Adipocyte (in vitro differentiated cells): Measurements from ENCODE around the gene IFT22.
"Not testable (repeated sequence)": the region's sequence is repeated elsewhere in the genome, so short reads cannot be mapped to it uniquely, and the experiment has no call there.

ENCODE experiments used
- DNase-seq: peaks from one replicate; pipeline ENCODE4 v3.0.0-alpha.2; 2015; ENCODE audit warnings: low read depth
- H3K27me3 ChIP-seq: replicated peaks from 2 replicates; pipeline ENCODE4 v1.7.0; 2013; ENCODE audit warnings: mild to moderate bottlenecking, low read length, moderate library complexity; ENCODE audit not compliant: control insufficient read depth, insufficient read depth
- H3K36me3 ChIP-seq: 2 replicates; pipeline ENCODE4 v1.7.0; 2013; ENCODE audit warnings: low read length, mild to moderate bottlenecking, moderate library complexity; ENCODE audit not compliant: control insufficient read depth, insufficient read depth, severe bottlenecking
- H3K4me1 ChIP-seq: 2 replicates; pipeline ENCODE4 v1.7.0; 2013; ENCODE audit warnings: mild to moderate bottlenecking, low read length, moderate library complexity; ENCODE audit not compliant: control insufficient read depth, insufficient read depth
- H3K4me3 ChIP-seq: 2 replicates; pipeline ENCODE4 v1.7.0; 2013; ENCODE audit warnings: mild to moderate bottlenecking, low read length, moderate library complexity
- H3K9ac ChIP-seq: 2 replicates; pipeline ENCODE4 v1.7.0; 2013; ENCODE audit warnings: mild to moderate bottlenecking, low read length, moderate library complexity
- H3K9me3 ChIP-seq: 2 replicates; pipeline ENCODE4 v1.7.0; 2013; ENCODE audit warnings: mild to moderate bottlenecking, low read length, moderate library complexity; ENCODE audit not compliant: control insufficient read depth

IFT22 gene

DNA sequence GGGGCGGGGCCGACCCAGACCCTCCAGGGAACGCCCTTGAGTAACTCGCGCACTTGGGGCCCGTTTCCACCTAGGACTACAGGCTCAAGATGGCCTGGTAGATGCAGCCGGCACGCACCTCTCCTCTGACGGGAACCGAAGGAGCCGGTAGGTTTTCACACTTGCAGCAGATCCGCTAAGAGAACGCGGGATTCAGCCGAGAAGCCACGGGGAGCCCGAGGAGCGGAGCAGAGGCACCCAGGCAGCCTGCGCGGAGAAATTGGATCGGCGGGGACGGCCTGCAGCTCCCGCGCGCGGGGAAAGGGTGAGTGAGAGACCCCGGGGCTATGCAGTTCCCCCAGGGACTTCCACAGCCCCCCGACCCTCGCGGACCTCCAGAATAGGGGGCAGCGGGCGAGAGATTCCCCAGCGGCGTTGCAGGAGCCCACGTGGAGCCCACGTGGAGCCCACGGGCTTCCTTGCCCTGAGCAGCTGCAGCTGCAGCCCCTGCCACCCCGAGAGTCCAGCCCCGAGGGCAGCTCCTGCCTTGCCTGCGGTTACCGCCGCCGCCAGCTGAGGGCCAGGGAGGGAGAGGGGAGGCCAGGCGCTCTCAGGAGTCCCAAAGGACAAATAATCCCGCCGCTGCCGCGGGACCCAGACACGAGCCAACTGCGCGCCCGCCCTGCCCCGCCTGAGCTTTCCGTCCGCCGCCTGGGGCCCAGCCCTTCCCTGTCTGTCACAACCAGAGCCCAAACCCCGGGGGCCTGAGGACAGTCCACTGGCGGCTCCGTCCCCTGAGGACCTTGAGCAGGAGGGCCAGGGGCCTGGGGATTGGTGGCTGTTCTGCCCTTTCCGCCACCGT is 13.1 kb downstream of the IFT22 start:
- peaks cover 4% of the 10 kb centered on the region for H3K4me1 ChIP-seq
- peaks cover 14% of the 10 kb centered on the region for H3K9me3 ChIP-seq
- H3K36me3 ChIP-seq: no peaks in the 10 kb centered on the region
- DNase-seq: peak; percentile 56
- peak overlapping the region; percentile 62 for H3K4me3 ChIP-seq
- H3K9ac ChIP-seq: no peak overlapping the region
- peaks cover 17% of the 10 kb centered on the region for H3K27me3 ChIP-seq

DNA sequence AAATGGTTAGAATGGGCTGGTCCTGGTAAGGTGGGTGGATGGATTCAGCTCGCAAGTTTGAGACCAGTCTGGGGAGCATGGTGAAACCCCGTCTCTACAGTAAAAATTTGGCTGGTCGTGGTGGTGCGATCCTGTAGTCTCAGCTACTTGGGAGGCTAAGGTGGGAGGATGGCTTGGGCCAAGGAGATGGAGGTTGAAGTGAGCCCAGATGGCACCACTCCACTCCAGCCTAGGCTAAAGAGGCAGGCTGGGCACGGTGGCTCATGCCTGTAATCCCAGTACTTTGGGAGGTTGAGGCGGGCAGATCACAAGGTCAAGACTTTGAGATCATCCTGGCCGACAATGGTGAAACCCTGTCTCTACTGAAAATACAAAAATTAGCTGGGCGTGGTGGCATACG is 15.3 kb downstream of the IFT22 start:
- H3K4me3 ChIP-seq: no peak overlapping the region
- peaks cover 37% of the 10 kb centered on the region for H3K27me3 ChIP-seq
- no peaks in the 10 kb centered on the region for H3K36me3 ChIP-seq
- H3K4me1 ChIP-seq: peaks cover 8% of the 10 kb centered on the region
- H3K9me3 ChIP-seq: peaks cover 22% of the 10 kb centered on the region
- H3K9ac ChIP-seq: no peak overlapping the region
- DNase-seq: no peak

DNA sequence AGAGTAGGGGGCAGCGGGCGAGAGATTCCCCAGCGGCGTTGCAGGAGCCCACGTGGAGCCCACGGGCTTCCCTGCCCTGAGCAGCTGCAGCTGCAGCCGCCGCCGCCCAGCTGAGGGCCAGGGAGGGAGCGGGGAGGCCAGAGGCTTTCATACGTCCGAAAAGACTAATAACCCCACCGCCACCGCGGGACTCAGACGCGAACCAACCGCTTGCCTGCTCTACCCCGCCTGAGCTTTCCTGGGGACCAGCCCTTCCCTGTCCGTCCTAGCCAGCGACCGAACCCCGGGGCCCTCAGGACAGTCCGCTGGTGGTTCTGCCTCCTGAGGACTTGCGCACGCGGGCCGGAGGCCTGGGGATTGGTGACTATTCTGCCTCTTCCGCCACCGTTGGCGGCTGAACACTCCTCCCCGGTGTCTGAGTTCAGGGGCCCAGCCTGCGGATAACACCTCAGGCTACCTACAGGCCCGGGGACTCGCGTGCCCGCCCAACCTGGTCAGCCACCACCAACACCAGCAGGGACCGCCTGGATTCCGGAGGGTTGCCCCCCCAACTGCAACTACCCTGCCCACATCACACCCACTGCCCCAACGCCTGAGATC is 18.4 kb downstream of the IFT22 start:
- no peak overlapping the region for H3K9ac ChIP-seq
- no peak overlapping the region for H3K4me3 ChIP-seq
- H3K27me3 ChIP-seq: peaks cover 63% of the 10 kb centered on the region
- H3K9me3 ChIP-seq: peaks cover 32% of the 10 kb centered on the region
- H3K4me1 ChIP-seq: peaks cover 5% of the 10 kb centered on the region
- H3K36me3 ChIP-seq: no peaks in the 10 kb centered on the region
- DNase-seq: no peak

GRCh38 chr7:101302641-101303101 is 18.9 kb downstream of the IFT22 start:
- Histone ChIP-seq H3K9me3 (peaks cover 32% of the 10 kb centered on the region), H3K9ac (no peak overlapping the region), H3K4me1 (peaks cover 4% of the 10 kb centered on the region), H3K4me3 (no peak overlapping the region), H3K27me3 (peaks cover 66% of the 10 kb centered on the region), H3K36me3 (no peaks in the 10 kb centered on the region)
- no peak for DNase-seq

GRCh38 chr7:101300465-101301376 is 20.9 kb downstream of the IFT22 start:
- H3K9me3 ChIP-seq: peaks cover 32% of the 10 kb centered on the region
- peaks cover 4% of the 10 kb centered on the region for H3K4me1 ChIP-seq
- DNase-seq: no peak
- H3K27me3 ChIP-seq: peaks cover 57% of the 10 kb centered on the region
- no peaks in the 10 kb centered on the region for H3K36me3 ChIP-seq
- H3K9ac ChIP-seq: no peak overlapping the region
- H3K4me3 ChIP-seq: no peak overlapping the region

- peak; percentile 3 for DNase-seq
- H3K9ac ChIP-seq: no peak overlapping the region
- no peaks in the 10 kb centered on the region for H3K36me3 ChIP-seq
- peaks cover 59% of the 10 kb centered on the region for H3K27me3 ChIP-seq
- H3K9me3 ChIP-seq: peaks cover 32% of the 10 kb centered on the region
- H3K4me3 ChIP-seq: no peak overlapping the region
- H3K4me1 ChIP-seq: peaks cover 4% of the 10 kb centered on the region
These were observed 21.8 kb downstream of the IFT22 start for GRCh38 chr7:101299511-101300464.

GRCh38 chr7:101294832-101295121 is 26.8 kb downstream of the IFT22 start:
- no peak overlapping the region for H3K9ac ChIP-seq
- H3K4me1 ChIP-seq: no peaks in the 10 kb centered on the region
- no peaks in the 10 kb centered on the region for H3K36me3 ChIP-seq
- H3K4me3 ChIP-seq: no peak overlapping the region
- peaks cover 50% of the 10 kb centered on the region for H3K27me3 ChIP-seq
- H3K9me3 ChIP-seq: no peaks in the 10 kb centered on the region
- DNase-seq: no peak

DNA sequence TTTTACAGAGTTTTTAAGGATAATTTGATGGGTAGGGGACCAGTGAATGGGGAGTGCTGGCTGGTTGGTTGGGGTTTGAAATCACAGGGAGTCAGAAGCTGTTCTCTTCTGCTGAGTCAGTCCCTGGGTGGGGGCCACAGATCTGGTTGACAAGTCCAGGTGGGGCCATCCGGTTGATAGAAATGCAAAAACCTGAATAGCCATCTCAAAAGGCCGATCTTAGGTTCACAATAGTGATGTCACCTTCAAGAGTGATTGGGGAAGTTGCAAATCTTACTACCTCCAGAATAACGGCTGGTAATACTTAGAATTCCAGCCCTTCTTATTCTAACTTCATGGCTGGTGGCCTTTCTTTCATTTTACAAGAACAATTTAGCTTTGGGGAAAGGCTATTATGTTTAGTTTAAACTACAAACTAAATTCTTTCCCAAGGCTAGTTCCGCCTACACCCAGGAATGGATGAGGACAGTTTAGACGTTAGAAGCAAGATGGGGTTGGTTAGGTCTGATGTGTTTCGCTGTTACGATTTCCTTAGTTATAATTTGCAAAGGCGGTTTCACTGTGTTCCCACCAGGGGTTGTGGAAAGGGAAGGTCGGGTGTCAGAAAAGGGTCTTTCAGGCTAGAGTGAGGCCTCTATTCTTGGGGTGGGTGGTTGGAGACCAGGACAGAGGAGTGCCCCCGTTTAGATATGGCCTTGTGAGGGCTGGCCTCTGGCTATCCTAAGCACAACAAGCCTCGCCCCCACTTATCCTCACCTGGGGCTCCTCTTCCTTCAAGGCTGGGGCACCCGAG is 27.4 kb downstream of the IFT22 start:
- peaks cover 49% of the 10 kb centered on the region for H3K27me3 ChIP-seq
- no peaks in the 10 kb centered on the region for H3K36me3 ChIP-seq
- no peak for DNase-seq

DNA sequence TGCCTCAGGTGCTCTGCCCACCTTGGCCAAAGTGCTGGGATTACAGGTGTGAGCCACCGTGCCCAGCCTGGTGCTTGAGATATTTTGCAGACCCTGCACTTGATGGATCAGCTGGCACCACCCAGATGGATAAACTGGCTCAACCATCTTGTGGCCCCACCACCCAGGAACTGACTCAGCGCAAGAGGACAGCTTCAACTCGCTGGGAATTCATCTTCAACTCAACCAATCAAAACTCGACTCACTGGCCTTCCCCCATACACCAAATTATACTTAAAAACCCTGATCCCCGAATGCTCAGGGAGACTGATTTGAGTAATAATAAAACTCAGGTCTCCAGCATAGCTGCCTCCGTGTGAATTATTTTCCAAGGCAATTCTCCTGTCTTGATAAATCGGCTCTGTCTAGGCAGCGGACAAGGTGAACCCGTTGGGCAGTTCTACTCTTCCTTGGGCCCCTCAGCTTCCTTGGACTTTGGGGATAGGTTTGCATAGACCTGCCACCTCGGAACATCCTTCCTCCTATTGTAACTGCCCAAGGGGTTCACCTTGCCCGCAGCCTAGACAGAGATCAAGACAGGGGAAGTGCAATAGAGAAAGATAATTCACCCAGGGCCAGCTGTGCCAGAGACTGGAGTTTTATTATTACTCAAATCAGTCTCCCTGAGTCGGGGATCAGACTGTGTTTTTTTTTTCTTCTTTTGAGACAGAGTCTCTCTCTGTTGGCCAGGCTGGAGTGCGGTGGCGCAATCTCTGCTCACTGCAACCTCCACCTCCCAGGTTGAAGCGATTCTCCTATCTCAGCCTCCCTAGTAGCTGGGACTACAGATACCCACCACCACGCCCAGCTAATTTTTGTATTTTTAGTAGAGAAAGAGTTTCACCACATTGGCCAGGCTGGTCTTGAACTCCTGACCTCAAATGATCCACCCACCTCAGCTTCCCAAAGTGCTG is 28.3 kb downstream of the IFT22 start:
- DNase-seq, H3K4me1 ChIP-seq, H3K9ac ChIP-seq, H3K36me3 ChIP-seq, H3K9me3 ChIP-seq, H3K4me3 ChIP-seq: not testable (repeated sequence)
- H3K27me3 ChIP-seq: peaks cover 50% of the 10 kb centered on the region

More for the DNA sequence above, 27.4 kb downstream of the IFT22 start:
- no peak overlapping the region for H3K9ac ChIP-seq
- no peak overlapping the region for H3K4me3 ChIP-seq
- H3K9me3 ChIP-seq: no peaks in the 10 kb centered on the region
- no peaks in the 10 kb centered on the region for H3K4me1 ChIP-seq
